HG03280 (cell line): Measurements from ENCODE around the gene TK2.

Experiments used
- ATAC-seq: cut with Tn5 transposase; IDR thresholded peaks from one replicate; pipeline ENCODE4 v1.9.1; 2021; ENCODE audit warnings: mild to moderate bottlenecking, moderate library complexity; ENCODE audit not compliant: unreplicated experiment

TK2 gene

DNA sequence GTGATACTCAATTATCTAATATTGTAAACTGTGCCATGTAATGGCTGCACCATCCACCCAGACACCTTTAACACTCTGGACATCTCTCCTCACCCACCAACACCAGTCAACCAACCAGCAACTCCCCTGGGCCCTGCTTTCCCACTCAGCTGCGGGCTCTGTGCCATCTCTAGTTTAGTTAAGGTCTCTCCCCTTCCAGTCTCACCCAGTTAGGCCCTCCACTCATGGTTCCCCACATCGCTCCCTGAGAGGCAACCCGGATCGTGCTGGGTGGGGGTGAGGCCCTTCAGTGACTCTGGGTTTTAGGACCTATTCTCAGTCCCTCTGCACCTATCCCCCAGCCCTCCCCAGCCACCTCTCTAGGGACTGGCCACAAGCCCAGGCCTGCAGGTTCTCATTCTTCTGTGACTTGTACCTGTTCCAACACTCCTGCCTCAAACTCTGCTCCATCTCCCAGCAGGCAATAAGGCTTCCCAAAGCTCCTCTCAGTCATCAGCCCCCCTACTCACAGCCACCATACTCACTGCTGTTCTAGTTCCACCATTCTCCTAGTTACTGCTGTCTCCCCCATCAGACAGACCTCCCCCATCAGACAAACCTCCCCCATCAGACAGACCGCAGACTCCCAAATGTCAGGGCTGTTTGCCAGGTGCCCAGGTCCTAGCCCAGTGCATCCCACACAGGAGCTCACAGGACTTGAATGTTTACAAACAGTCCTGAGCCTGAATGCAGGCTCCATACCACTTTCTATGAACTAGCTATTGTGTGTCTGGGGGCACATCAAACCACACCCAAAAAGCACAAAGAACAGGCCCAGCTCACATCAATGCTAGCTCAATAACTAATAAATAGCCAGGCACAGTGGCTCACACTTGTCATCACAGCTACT is 2.6 kb downstream of the TK2 start:
- ATAC-seq = no peak

DNA sequence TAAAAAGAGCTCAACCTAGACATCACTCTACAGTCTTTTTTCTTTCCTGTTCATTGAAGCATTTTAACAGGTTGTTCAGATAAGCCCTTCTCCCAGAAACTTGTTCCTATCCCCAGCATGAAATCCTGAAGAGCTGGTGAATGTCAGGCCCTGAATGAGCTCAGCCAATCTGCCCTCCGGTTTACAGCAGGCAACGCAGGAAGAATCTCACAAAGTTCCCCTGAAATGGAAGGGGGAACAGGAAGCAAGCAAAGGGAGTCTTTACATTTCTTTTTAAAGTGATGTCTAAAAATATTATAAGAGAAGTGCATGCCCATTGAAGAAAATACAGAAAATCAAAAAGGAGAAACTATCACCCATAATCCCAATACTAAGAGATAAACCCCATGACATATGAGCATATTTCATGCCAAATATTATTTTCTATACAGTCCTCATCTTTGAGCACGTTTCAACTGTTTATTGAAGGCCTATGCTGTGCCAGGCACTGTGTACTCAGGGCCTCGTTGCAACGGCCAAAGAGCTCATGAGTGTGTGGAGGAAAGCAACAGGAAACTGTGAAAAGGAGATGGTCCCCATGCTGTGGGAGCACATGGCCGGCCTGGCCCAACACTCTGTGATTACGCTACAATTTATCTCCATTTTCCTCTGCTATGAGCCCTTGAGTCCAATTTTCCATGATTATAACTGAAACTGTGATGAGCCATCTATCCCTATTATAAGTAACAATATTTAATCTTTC is 5.7 kb downstream of the TK2 start:
- no peak for ATAC-seq

DNA sequence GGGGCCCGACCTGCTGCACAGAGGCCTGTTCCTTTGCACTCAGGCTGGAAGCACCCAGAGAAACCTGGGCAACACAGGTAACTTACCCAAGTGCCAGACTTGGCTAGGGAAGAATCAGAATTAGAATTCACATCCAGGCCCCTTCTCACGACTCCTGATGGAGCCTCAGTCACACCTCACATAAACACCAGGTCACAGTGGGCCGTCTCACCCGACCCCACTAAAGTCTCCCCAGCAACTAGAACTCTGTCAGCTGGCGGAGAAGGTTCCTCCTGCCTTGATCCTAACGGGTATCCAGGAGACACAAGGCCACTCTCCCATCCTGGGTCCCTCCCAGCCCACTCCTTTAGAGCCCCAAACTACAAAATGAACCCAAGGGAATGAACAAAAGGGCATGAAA is 6.4 kb downstream of the TK2 start:
- ATAC-seq = no peak

DNA sequence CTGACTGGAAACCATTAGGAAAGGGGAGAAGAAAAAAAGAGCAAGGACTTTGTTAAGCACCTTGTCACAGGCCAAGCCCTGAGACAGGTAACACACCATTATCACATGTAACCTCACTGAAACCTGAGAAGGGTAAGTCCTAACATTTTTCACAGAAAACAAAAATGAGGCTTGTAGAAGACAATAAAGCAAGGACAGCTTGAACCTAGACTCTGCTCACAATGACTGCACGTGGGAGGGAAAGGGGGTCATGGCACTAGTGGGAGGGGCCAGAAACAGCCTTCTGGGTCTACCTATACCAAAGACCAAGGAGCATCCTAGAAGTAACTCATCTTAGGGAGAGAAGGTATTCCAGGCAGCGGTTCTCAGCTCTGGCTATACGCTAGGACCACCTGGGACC is 7.5 kb downstream of the TK2 start:
- ATAC-seq = no peak

DNA sequence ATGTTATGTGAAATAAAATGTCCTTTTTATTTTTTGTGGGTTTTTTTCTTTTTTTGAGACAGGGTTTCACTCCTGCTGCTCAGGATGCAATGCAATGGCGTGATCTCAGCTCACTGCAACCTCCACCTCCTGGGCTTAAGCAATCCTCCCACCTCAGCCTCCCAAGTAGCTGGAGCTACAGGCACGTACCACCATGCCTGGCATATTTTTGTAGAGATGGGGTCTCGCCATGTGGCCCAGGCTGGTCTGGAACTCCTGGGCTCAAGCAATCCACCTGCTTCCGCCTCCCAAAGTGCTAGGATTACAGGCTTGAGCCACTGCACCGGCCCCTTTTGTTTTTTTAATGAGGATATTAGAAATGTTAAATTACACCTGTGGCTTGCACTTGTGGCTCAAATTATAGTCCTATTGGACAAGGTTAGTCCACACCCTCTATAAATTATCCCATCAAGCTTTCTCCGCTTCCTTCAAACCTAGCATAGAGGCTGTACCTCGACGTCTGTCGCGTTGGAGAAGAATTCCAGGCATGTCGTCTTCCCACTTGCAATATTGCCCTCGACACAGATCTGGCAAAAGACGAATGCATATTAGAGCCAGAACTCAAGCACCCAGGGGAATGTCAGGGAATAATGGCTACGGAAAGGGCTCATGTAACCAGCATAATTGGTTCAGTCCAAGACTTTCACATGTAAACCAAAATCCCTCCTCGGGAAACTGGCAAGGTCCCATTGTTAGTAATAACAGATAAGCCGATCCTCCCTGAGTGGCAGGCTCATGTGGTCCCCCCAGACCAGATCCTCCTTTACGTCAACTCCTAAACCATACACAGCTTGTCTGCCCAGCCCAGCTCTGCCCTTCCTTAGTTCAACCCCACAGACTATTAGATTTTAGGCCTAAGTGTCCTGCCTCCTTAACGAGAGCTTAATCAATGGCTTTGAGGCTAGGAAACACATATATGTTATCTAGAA is 8.2 kb downstream of the TK2 start:
- ATAC-seq = no peak

DNA sequence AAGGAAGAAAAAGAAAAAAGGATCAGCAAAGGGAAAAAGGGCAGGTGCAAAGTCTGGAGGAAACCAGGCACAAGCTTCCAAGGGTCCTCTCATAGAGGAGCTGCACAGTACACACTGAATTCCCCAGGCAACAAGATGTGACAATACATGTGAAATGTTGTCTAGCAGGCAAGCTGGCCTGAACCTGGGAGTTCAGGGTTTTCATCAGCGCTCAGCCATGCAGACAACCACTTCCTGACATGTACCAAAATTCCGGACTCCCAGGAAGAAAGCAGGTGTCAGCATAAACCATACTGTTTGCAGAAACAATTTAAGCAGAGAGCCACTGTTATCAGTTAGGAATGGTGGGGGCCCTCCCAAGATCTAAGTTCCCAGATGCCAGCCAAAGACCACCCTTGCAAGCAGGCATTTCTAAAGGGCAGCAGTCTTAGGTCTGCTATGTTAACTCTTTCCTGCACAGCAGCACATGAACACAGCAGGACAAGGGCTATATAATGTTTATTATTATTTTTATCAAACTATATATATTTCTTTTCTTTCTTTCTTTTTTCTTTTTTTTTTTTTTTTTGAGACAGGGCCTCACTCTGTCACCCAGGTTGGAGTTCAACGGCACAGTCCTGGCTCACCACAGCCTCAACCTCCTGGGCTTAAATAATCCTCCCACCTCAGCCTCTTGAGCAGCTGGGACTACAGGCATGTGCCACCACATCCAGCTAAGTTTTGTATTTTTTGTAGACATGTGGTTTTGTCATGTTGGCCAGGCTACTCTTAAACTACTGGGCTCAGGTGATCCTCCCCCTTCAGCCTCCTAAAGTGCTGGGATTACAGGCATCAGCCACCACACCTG is 10.1 kb downstream of the TK2 start:
- ATAC-seq = no peak

DNA sequence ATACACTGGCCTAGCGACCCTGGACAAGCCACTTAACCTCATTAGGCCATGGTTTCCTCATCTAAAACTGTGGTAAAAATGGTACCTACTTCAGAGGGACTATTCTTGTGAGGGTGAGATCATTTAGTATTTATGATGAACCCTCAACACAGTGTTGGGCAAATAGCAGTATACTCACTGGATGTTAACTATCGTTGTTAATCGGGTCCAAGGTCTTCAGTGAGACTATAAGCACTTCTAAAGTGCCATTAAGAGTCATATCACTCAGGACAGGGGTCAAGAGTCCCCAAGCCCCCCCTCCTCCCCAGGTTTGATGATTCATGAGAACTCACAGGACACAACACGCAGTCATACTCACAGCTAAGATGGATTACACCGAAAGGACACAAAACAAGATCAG is 11.0 kb downstream of the TK2 start:
- no peak for ATAC-seq

DNA sequence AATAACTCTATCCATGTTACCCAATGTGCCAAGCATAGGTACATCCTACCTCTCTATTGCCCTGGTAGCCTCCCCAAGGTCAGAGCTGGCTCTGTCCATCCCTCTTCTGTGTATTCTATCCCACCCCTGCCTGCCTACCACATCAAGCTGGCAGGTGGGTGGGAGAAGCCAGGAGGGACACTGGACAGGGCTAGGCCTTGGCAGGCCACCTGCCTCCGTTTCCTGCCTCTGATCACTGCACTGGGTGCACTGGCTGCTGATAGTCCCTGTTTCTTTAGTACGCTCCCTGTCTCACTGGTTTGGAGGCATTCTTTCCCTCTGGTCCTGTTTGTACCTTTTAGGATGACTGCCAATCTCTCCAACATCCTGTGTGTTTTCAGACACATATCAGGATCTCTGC is 12.7 kb downstream of the TK2 start:
- no peak for ATAC-seq

DNA sequence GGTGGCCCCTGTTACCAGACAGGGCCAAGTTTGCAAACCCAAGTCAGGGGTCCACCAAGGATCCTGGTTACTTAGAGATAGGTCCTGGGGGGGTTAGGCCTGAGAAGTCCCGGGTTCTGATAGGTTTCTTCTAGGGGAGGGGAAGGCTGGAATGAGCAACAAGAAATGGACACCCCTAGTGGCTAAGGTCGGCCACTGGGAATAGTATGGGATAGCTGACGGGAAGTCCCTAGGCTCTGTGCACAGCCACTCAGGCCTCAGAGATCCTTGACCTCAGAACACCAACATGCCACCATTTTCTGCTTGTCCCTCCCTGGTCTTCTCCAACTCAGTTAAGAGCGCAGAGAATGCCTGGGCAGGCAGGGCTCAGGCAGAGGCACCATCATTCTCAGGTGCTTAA is 13.4 kb downstream of the TK2 start:
- no peak for ATAC-seq

DNA sequence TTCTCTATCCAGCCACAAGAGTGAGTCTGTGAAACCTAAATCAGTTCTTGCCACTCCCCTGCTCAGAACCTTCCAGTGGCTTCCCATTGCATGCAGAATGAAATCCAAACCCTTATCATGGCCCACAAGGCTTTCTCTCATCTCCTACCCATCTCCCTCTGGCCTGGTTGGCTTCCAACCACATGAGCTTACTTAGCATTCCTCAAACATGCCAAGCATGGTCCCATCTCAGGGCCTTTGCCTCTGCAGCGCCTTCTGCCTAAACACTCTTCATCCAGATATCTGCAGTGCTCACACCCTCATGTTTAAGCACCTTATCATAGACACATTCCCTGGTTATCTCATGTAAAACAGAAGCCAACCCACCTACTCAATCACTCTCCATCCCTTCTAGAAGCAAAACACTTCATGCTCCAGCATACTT is 15.5 kb downstream of the TK2 start:
- no peak for ATAC-seq

DNA sequence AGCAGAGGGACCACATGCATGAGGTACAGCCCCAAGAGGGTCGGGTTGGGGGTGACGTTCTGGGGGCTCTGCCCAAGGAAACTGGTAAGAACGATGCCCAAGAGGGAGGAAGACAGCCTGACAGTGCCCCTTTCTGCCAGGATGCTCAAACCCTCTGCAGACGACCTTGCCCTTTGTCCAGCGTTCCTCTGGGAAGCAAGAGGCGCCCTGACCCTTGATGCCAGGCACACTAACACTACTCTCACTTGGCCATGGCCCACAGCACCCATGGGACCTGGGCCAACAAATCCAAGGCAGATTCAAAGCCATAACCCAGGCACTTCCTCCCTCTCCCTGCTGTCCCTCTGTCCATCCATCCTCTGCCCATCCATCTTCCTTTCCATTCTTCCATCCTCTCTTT is 20.4 kb downstream of the TK2 start:
- no peak for ATAC-seq

DNA sequence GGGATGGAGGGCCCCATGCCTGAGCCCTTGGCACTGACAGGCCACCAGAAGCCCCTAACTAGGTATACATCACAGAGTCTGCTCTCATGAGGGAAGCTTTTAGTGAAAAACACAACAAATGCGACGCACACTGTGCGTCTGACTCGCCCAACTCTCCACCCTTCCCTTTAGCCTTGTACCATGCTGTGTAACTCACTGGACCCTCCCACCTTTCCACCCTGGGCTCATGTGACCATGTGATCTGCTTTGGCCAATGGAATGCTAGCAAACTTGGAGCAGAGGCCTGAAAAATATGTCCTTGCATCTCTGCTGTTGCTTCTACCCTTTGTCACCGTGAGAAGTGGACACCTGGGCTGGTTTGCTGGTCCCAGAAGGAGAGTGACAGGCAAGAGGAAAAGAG is 21.6 kb downstream of the TK2 start:
- ATAC-seq = no peak

DNA sequence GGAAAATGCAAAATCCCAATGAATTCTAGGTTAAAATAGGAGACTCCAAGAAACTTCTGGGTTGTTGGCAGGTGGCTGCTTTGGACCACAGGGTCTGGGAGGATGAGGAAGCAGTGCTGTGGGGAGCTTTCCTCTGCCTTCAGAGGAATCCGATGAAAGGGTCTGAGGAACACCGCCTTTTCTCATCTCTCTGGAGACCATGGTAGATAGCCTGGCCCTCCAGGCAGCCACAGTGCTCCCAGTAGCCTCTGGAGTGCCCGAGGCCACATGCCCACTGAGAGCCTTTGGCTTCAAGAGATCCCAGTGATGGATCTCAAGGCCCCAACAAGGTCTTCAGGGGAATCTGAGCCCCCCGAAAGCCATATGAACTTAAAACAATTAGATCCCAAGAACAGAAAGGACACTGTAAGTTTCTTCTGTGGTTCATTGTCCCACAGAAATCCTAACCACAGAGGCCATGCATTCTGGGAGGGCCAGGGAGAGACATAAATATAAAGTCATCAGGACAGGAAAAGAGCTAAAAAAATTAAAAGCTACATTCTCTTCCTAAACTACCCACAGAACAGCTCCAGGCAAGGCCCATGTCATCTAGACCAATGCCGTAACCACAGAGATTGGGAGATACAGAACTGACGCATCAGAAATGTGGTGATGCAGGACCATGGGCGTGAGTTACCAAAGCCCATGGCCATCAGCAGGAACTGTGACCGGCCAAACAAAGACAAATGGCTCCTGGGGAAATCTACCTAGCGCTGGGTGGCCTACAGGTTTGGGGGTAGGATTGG is 24.3 kb downstream of the TK2 start:
- ATAC-seq = no peak

DNA sequence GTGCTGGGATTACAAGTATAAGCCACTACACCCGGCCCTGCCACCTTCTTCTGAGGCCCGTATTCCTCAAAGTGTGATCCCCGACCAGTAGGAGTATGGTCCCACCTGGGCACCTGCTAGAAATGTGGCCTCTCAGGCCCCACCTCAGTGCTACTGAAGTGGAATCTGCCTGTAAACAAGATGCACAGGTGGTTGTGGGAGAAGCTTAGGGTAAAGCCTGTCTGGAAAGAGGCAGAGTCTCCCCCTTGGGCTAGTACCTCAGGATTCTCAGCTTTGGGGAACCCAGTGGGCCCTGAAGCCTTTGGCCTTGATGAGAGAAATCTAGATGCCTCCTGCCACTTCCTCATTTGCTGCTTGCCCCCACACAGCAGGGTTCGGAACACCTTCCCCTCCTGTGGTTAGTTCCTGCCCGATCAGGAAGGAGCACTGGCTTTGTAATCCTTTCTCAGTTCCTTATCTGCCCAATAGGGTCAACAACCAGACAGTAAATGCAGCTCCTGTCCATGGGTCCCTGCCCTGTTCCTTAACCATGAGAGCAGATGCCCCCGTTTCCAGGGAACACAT is 25.2 kb downstream of the TK2 start:
- peak; percentile 49 for ATAC-seq

DNA sequence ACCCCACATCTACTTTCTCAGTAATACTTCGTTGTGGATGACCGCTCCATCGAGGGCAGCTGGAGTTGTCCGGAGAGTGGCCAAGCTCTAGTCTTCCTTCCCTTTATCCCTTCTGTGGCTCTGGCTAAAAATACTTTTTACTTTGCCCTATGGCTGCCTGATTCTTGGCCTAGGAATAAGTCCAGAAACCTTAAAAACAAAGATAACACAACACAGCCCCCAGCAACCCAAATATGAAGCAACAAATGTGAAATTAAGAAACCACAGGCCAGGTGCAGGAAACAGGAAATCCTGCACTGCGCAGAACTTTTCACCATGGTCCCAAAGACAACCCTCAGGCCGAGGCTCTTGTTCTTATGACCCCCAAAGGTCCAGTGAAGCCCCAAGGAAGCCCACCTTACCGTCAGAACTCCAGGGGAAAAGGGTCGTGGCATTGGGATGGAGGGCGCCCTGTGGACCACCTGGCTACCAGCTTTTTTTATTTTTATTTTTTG is 26.0 kb downstream of the TK2 start:
- peak; percentile 58 for ATAC-seq

DNA sequence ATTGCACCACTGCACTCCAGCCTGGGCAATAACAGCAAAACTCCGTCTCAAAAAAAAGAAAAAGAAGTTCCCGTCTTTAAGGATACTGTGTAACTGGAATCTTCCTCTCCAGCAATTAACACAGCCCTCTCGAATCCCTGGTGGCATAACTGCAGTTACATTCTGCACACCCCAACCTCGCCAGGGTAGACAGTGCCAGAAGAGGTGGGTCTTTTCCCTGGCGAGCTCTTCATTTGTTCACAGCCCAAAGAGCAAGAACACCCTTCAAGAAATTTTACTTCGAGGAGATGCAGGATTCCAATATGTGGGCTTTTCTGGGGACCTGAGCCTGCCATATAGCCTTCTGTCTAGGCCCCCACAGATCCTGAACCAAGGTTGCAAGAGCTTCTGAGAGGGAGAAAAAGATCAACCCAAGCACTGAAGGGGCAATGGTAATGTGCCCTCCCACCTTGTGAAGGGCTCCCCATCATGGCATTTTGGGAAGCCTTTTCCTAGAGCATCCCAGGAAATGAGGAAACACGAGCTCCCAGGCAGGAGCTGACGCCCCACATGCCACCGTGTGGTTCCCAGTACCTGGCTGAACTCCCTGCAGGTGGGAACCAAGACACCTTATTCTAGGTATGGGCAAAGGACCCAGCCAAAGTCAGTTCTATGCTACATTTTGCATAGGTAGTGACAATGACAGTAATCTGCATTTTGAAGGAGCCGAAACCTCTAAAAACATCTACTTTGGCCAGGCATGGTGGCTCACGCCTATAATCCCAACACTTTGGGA is 26.9 kb downstream of the TK2 start:
- ATAC-seq = no peak

DNA sequence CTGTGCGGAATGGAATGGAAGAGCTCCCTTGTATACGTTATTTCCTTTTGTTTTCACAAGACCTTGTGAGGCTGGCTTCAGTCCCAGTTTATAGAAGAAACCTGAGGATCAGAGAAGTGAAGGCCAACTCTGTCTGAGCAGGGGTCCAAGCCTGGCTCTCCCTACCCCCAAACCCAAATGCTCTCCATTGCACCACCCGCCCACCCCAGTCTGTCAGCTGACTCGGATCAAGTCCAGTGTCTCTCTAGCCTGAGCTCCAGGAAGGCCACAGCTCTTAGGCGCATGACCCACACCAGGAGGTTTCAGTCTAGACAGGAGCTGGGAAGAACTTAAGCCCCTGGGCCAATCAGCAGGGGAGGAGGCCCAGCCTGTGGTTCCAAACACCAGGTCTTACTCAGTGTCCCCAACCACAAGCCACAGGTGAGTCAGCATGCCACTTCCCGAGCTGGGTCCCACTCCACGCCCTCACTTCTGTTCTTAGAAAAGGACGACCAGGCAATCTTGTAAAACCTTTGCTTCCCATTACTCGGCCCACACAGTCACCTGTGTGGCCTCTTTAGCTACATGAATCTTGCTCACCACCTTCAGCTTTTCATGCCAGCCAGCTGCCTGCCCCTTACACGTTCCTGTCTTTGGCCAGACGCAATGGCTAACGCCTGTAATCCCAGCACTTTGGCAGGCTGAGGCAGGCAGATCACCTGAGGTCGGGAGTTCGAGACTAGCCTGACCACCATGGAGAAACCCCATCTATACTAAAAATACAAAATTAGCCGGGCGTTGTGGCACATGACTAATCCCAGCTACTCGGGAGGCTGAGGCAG is 27.8 kb downstream of the TK2 start:
- ATAC-seq = no peak
